BLaER1 (cell line): Measurements from ENCODE around the gene OR5H2.

Source experiments
- H3K27ac ChIP-seq: shearing (Covaris generic); formaldehyde crosslinking; 2 replicates; pipeline ENCODE4 v1.8.1; 2022
- H3K27me3 ChIP-seq: shearing (Covaris generic); formaldehyde crosslinking; 2 replicates; pipeline ENCODE4 v1.8.1; 2022
- H3K36me3 ChIP-seq: shearing (Covaris generic); formaldehyde crosslinking; 2 replicates; pipeline ENCODE4 v1.8.1; 2022
- H3K4me1 ChIP-seq: shearing (Covaris generic); formaldehyde crosslinking; 2 replicates; pipeline ENCODE4 v1.8.1; 2022
- H3K4me2 ChIP-seq: shearing (Covaris generic); formaldehyde crosslinking; 2 replicates; pipeline ENCODE4 v1.8.1; 2022
- H3K4me3 ChIP-seq: shearing (Covaris generic); formaldehyde crosslinking; 2 replicates; pipeline ENCODE4 v1.8.1; 2022
- H3K9ac ChIP-seq: shearing (Covaris generic); formaldehyde crosslinking; 2 replicates; pipeline ENCODE4 v1.8.1; 2022
- H3K9me3 ChIP-seq: shearing (Covaris generic); formaldehyde crosslinking; 2 replicates; pipeline ENCODE4 v1.8.1; 2022
- H4K20me1 ChIP-seq: shearing (Covaris generic); formaldehyde crosslinking; 2 replicates; pipeline ENCODE4 v1.8.1; 2022
- Cebpa-rat ChIP-seq: shearing (Covaris generic); IDR thresholded peaks from 2 replicates; pipeline ENCODE4 v1.8.1; 2022

Gene OR5H2

GRCh38 chr3:98272126-98272525 is 10.2 kb upstream of the OR5H2 start:
- H3K27me3 ChIP-seq, result no peaks in the 10 kb centered on the region
- H3K4me3 ChIP-seq, result no peak overlapping the region
- no peaks in the 10 kb centered on the region for H3K4me1 ChIP-seq
- no peak overlapping the region for H3K27ac ChIP-seq
- no peaks in the 10 kb centered on the region for H4K20me1 ChIP-seq
- no peak overlapping the region for H3K4me2 ChIP-seq
- peaks cover 31% of the 10 kb centered on the region for H3K9me3 ChIP-seq
- H3K36me3 ChIP-seq, result no peaks in the 10 kb centered on the region
- H3K9ac ChIP-seq, result no peak overlapping the region
- no peak for TF ChIP-seq Cebpa-rat

DNA sequence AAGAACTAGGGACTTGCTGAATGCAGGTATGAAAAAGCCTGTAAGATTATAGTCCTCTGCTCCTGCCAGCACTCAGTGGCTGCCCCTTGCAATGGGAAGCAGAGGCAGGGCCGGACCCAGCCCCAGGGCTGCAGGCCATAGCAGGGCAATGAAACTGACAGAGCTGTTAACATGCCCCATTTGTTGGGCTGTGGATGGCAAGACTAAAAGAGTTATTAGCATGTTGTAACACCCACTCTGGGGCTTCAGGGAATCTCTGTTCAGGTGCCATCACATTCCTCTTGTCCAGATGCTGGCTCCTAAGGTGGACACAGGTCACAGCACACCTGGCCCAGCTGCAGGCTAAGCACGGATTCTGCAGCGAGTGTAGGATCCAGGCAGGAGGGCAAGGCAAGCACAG is 7.4 kb upstream of the OR5H2 start:
- Histone ChIP-seq H4K20me1 (no peaks in the 10 kb centered on the region), H3K9me3 (peaks cover 26% of the 10 kb centered on the region), H3K9ac (no peak overlapping the region), H3K4me2 (no peak overlapping the region), H3K4me3 (no peak overlapping the region), H3K27me3 (no peaks in the 10 kb centered on the region), H3K36me3 (no peaks in the 10 kb centered on the region), H3K27ac (no peak overlapping the region), H3K4me1 (no peaks in the 10 kb centered on the region)
- TF ChIP-seq Cebpa-rat, result no peak

GRCh38 chr3:98290916-98291315 is 8.6 kb downstream of the OR5H2 start:
- Histone ChIP-seq H3K4me2 (no peak overlapping the region), H3K27ac (no peak overlapping the region), H3K36me3 (no peaks in the 10 kb centered on the region), H3K9ac (no peak overlapping the region), H3K9me3 (no peaks in the 10 kb centered on the region), H3K4me1 (no peaks in the 10 kb centered on the region), H3K4me3 (no peak overlapping the region), H4K20me1 (no peaks in the 10 kb centered on the region), H3K27me3 (no peaks in the 10 kb centered on the region)
- no peak for TF ChIP-seq Cebpa-rat

GRCh38 chr3:98291332-98291957 is 9.1 kb downstream of the OR5H2 start:
- H3K4me3 ChIP-seq, result no peak overlapping the region
- H3K27ac ChIP-seq, result no peak overlapping the region
- no peaks in the 10 kb centered on the region for H3K36me3 ChIP-seq
- H3K27me3 ChIP-seq, result no peaks in the 10 kb centered on the region
- H3K9ac ChIP-seq, result no peak overlapping the region
- H3K9me3 ChIP-seq, result no peaks in the 10 kb centered on the region
- TF ChIP-seq Cebpa-rat, result no peak
- H3K4me2 ChIP-seq, result no peak overlapping the region
- H4K20me1 ChIP-seq, result no peaks in the 10 kb centered on the region
- no peaks in the 10 kb centered on the region for H3K4me1 ChIP-seq

DNA sequence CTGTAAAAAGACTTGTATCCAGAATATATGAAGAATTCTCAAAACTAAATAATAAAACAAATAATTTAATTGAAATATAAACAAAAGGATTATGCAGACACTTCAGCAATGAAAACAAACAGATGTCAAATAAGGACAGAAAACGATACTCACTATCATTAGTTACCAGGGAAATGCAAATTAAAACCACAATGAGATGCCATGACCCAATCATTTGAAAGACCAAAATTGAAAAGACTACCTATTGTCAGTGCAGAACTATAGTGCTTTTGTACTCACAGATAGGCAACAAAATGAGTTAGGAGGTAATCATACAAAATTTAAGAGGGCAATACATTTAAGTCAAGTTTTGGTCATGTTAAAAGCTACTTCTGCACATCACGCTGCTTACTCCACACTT is 39.8 kb downstream of the OR5H2 start:
- no peaks in the 10 kb centered on the region for H3K4me1 ChIP-seq
- H3K9me3 ChIP-seq, result no peaks in the 10 kb centered on the region
- no peaks in the 10 kb centered on the region; the same call in 1 of the 2 replicates for H3K27me3 ChIP-seq
- TF ChIP-seq Cebpa-rat, result no peak
- H3K27ac ChIP-seq, result no peak overlapping the region
- no peak overlapping the region for H3K4me2 ChIP-seq
- no peaks in the 10 kb centered on the region for H3K36me3 ChIP-seq
- no peak overlapping the region for H3K4me3 ChIP-seq
- no peaks in the 10 kb centered on the region for H4K20me1 ChIP-seq
- H3K9ac ChIP-seq, result no peak overlapping the region

GRCh38 chr3:98322686-98323085 is 40.4 kb downstream of the OR5H2 start:
- Histone ChIP-seq H3K4me1 (no peaks in the 10 kb centered on the region), H4K20me1 (no peaks in the 10 kb centered on the region), H3K36me3 (no peaks in the 10 kb centered on the region), H3K9me3 (no peaks in the 10 kb centered on the region), H3K27me3 (no peaks in the 10 kb centered on the region; the same call in 1 of the 2 replicates), H3K4me3 (no peak overlapping the region), H3K9ac (no peak overlapping the region), H3K27ac (no peak overlapping the region), H3K4me2 (no peak overlapping the region)
- no peak for TF ChIP-seq Cebpa-rat

GRCh38 chr3:98323425-98323824 is 41.1 kb downstream of the OR5H2 start:
- Histone ChIP-seq H3K9ac (no peak overlapping the region), H3K27ac (no peak overlapping the region), H3K4me2 (no peak overlapping the region), H4K20me1 (no peaks in the 10 kb centered on the region), H3K4me3 (no peak overlapping the region), H3K9me3 (no peaks in the 10 kb centered on the region), H3K4me1 (no peaks in the 10 kb centered on the region), H3K27me3 (no peaks in the 10 kb centered on the region; the same call in 1 of the 2 replicates), H3K36me3 (no peaks in the 10 kb centered on the region)
- TF ChIP-seq Cebpa-rat, result no peak

DNA sequence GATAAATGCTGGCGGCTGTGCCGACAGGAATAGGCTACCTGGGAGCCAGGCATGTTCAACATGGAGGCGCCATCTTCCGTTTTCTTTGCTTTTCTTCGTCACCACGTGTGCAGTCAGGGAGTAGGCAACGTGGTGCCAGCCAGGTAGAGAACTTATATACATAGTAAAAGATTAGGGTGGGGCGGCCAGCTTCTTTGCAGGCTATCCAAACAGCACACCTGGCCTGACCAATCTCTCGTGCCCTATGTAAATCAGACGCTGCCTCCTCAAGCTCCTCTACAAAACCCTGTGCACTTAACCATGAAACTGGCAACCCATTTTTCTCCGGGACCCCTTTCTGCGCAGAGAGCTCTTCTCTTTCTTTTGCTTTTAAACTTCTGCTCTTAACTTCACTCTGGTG is 42.8 kb downstream of the OR5H2 start:
- Histone ChIP-seq H3K4me3 (no peak overlapping the region), H3K9ac (no peak overlapping the region), H3K36me3 (no peaks in the 10 kb centered on the region), H3K27ac (no peak overlapping the region), H3K4me1 (no peaks in the 10 kb centered on the region), H3K9me3 (no peaks in the 10 kb centered on the region), H3K27me3 (no peaks in the 10 kb centered on the region; the same call in 1 of the 2 replicates), H3K4me2 (no peak overlapping the region), H4K20me1 (no peaks in the 10 kb centered on the region)
- no peak for TF ChIP-seq Cebpa-rat

DNA sequence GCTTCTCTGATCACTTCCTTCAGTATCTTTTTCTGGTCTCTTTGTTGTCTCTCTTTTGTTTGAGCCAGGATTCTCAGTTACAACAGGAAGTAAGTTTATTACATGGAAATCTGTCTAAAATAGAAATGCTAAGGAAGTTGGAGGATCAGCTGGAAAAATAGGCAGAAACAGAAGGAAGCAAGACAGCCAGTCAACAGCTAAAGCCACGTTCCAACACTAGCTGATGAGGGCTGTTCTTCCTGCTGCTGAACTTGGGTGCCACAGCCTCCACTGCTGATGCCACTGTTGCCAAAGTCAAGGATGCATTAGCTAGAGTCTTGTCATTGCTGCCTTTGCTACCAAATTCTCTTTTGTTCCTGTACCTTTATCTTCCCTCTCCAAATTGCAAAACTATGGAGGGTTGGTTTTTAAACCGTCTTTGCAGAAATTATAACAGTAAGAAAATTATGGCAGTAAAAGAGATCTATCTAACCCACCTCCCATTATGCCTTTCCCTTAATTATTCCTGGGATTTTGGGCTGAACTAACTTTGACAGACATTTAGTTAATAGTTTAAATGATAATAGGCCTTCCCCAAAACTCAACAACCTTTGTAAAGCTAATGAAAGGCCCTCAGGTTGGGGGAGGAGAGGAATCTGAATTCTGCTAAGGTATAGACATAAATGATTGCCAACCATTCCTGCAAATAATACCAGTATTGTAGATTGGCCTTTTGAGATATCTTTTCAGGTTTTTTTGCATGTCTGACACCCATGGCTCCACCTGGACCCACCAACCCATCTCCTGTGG is 44.0 kb downstream of the OR5H2 start:
- no peaks in the 10 kb centered on the region for H3K4me1 ChIP-seq
- no peaks in the 10 kb centered on the region for H4K20me1 ChIP-seq
- H3K4me2 ChIP-seq, result no peak overlapping the region
- no peak overlapping the region for H3K9ac ChIP-seq
- no peaks in the 10 kb centered on the region; the same call in 1 of the 2 replicates for H3K27me3 ChIP-seq
- H3K27ac ChIP-seq, result no peak overlapping the region
- H3K4me3 ChIP-seq, result no peak overlapping the region
- H3K36me3 ChIP-seq, result no peaks in the 10 kb centered on the region
- no peak for TF ChIP-seq Cebpa-rat
- no peaks in the 10 kb centered on the region for H3K9me3 ChIP-seq

GRCh38 chr3:98326945-98327344 is 44.6 kb downstream of the OR5H2 start:
- H3K27me3 ChIP-seq, result no peaks in the 10 kb centered on the region; the same call in 1 of the 2 replicates
- H3K4me2 ChIP-seq, result no peak overlapping the region
- no peaks in the 10 kb centered on the region for H4K20me1 ChIP-seq
- H3K36me3 ChIP-seq, result no peaks in the 10 kb centered on the region
- H3K4me3 ChIP-seq, result no peak overlapping the region
- no peak overlapping the region for H3K9ac ChIP-seq
- TF ChIP-seq Cebpa-rat, result no peak
- H3K4me1 ChIP-seq, result no peaks in the 10 kb centered on the region
- no peak overlapping the region for H3K27ac ChIP-seq
- no peaks in the 10 kb centered on the region for H3K9me3 ChIP-seq
